HEK293 (cell line): Measurements from ENCODE around the gene VPS11.
A peak's percentile ranks its signal among the peaks of the same experiment; 100 is the strongest.

Experiments
- CTCF ChIA-PET: fragments of 350-600 bp; formaldehyde crosslinking; extraction: SDS; loops from one replicate; lab custom pipeline; 2021; ENCODE audit warnings: antibody characterized with exemption; lab: Yijun Ruan, JAX
- POLR2A ChIA-PET: fragments of 300-600 bp; formaldehyde crosslinking; extraction: SDS; loops from one replicate; lab custom pipeline; 2020; ENCODE audit warnings: antibody characterized with exemption, inconsistent platforms; lab: Yijun Ruan, JAX
- H3K27ac ChIP-seq: fragments of 200-500 bp; sonication (Bioruptor generic); 2 replicates; pipeline ENCODE4 v1.5.1; 2014; ENCODE audit warnings: low read depth, low read length, control low read depth, inconsistent platforms; ENCODE audit errors: extremely low read depth
- H3K36me3 ChIP-seq, 2 experiments: fragments of 200-500 bp in 1 of 2; sonication (Bioruptor generic) in 1 of 2; 1 replicate in 1 of 2; 2 replicates in 1 of 2; pipeline ENCODE4 v1.5.1; 2014 to 2017; ENCODE audit warnings: inconsistent platforms in 2 of 2, low read length in 2 of 2; ENCODE audit not compliant: control insufficient read depth in 2 of 2, insufficient read depth in 1 of 2
- H3K4me1 ChIP-seq: fragments of 200-500 bp; sonication (Bioruptor generic); 2 replicates; pipeline ENCODE4 v1.5.1; 2014; ENCODE audit warnings: mild to moderate bottlenecking, low read length, inconsistent platforms; ENCODE audit not compliant: control insufficient read depth, insufficient read depth
- H3K4me3 ChIP-seq: 2 replicates; pipeline ENCODE4 v1.5.1; 2011; ENCODE audit warnings: low read depth, mild to moderate bottlenecking, control low read depth, low read length, moderate library complexity
- H3K9me3 ChIP-seq: fragments of 200-500 bp; sonication (Bioruptor generic); 2 replicates; pipeline ENCODE4 v1.5.1; 2014; ENCODE audit warnings: low read depth, low read length, inconsistent platforms; ENCODE audit not compliant: control insufficient read depth, insufficient read depth
- GFI1B ChIP-seq: fragments of 450-650 bp; formaldehyde crosslinking; IDR thresholded peaks from 2 replicates; pipeline ENCODE4 v1.5.1; 2016; ENCODE audit warnings: missing biosample characterization, missing genetic modification characterization
- GLIS2 ChIP-seq: fragments of 450-650 bp; formaldehyde crosslinking; IDR thresholded peaks from 2 replicates; pipeline ENCODE4 v1.5.1; 2016; ENCODE audit warnings: missing biosample characterization, missing genetic modification characterization
- HOXC10 ChIP-seq: sonication (generic); formaldehyde crosslinking; IDR thresholded peaks from 2 replicates; pipeline ENCODE4 v1.8.1; 2023; ENCODE audit warnings: mild to moderate bottlenecking, missing genetic modification reagents
- KLF1 ChIP-seq: fragments of 450-650 bp; formaldehyde crosslinking; IDR thresholded peaks from 2 replicates; pipeline ENCODE4 v1.5.1; 2016; ENCODE audit warnings: missing biosample characterization, missing genetic modification characterization
- PATZ1 ChIP-seq: fragments of 450-650 bp; formaldehyde crosslinking; IDR thresholded peaks from 2 replicates; pipeline ENCODE4 v1.5.1; 2016; ENCODE audit warnings: missing biosample characterization, missing genetic modification characterization
- ZBTB11 ChIP-seq: fragments of 450-650 bp; formaldehyde crosslinking; conservative IDR thresholded peaks from 2 replicates; pipeline ENCODE4 v1.5.1; 2016; ENCODE audit warnings: low read depth, missing biosample characterization, missing genetic modification characterization
- ZBTB49 ChIP-seq: fragments of 450-650 bp; formaldehyde crosslinking; IDR thresholded peaks from 2 replicates; pipeline ENCODE4 v1.5.1; 2016; ENCODE audit warnings: missing biosample characterization, missing genetic modification characterization, low read depth
- ZEB2 ChIP-seq: fragments of 450-650 bp; formaldehyde crosslinking; IDR thresholded peaks from 2 replicates; pipeline ENCODE4 v1.5.1; 2016; ENCODE audit warnings: missing biosample characterization, missing genetic modification characterization
- ZFP69B ChIP-seq: fragments of 450-650 bp; formaldehyde crosslinking; IDR thresholded peaks from 2 replicates; pipeline ENCODE4 v1.5.1; 2016; ENCODE audit warnings: missing biosample characterization, missing genetic modification characterization
- ZNF138 ChIP-seq: fragments of 450-650 bp; formaldehyde crosslinking; IDR thresholded peaks from 2 replicates; pipeline ENCODE4 v1.5.1; 2016; ENCODE audit warnings: missing biosample characterization, missing genetic modification characterization, borderline replicate concordance
- ZNF148 ChIP-seq: fragments of 450-650 bp; formaldehyde crosslinking; IDR thresholded peaks from 2 replicates; pipeline ENCODE4 v1.5.0; 2017; ENCODE audit warnings: missing biosample characterization, missing genetic modification characterization, borderline replicate concordance
- ZNF221 ChIP-seq: fragments of 450-650 bp; formaldehyde crosslinking; IDR thresholded peaks from 2 replicates; pipeline ENCODE4 v1.5.1; 2017; ENCODE audit warnings: missing biosample characterization, missing genetic modification characterization, borderline replicate concordance
- ZNF223 ChIP-seq: fragments of 450-650 bp; formaldehyde crosslinking; IDR thresholded peaks from 2 replicates; pipeline ENCODE4 v1.5.1; 2016; ENCODE audit warnings: missing biosample characterization, missing genetic modification characterization
- ZNF350 ChIP-seq: fragments of 450-650 bp; formaldehyde crosslinking; IDR thresholded peaks from 2 replicates; pipeline ENCODE4 v1.5.0; 2017; ENCODE audit warnings: missing biosample characterization, mild to moderate bottlenecking, missing genetic modification characterization
- ZNF394 ChIP-seq: fragments of 450-650 bp; formaldehyde crosslinking; IDR thresholded peaks from 2 replicates; pipeline ENCODE4 v1.5.1; 2016; ENCODE audit warnings: missing biosample characterization, missing genetic modification characterization, mild to moderate bottlenecking, moderate library complexity, borderline replicate concordance
- ZNF404 ChIP-seq: fragments of 450-650 bp; formaldehyde crosslinking; IDR thresholded peaks from 2 replicates; pipeline ENCODE4 v1.5.1; 2017; ENCODE audit warnings: missing biosample characterization, missing genetic modification characterization
- ZNF530 ChIP-seq: fragments of 450-650 bp; formaldehyde crosslinking; IDR thresholded peaks from 2 replicates; pipeline ENCODE4 v1.5.1; 2016; ENCODE audit warnings: low read depth, missing biosample characterization, missing genetic modification characterization
- ZNF560 ChIP-seq: fragments of 450-650 bp; formaldehyde crosslinking; IDR thresholded peaks from 2 replicates; pipeline ENCODE4 v1.5.1; 2017; ENCODE audit warnings: missing biosample characterization, missing genetic modification characterization, borderline replicate concordance
- ZNF610 ChIP-seq: fragments of 450-650 bp; formaldehyde crosslinking; IDR thresholded peaks from 2 replicates; pipeline ENCODE4 v1.5.1; 2016; ENCODE audit warnings: missing biosample characterization, missing genetic modification characterization, borderline replicate concordance
- ZNF621 ChIP-seq: fragments of 450-650 bp; formaldehyde crosslinking; IDR thresholded peaks from 2 replicates; pipeline ENCODE4 v1.5.1; 2017; ENCODE audit warnings: missing biosample characterization, missing genetic modification characterization
- ZNF747 ChIP-seq: fragments of 450-650 bp; formaldehyde crosslinking; IDR thresholded peaks from 2 replicates; pipeline ENCODE4 v1.5.1; 2016; ENCODE audit warnings: missing biosample characterization, missing genetic modification characterization
- ZSCAN16 ChIP-seq: fragments of 450-650 bp; formaldehyde crosslinking; IDR thresholded peaks from 2 replicates; pipeline ENCODE4 v1.5.1; 2016; ENCODE audit warnings: missing biosample characterization, missing genetic modification characterization

VPS11 gene

GRCh38 chr11:119087747-119088241, 20.2 kb downstream of the VPS11 start:
- no peak overlapping the region for H3K4me3 ChIP-seq
- 0 out of 2 replicates have a peak, but pooled peaks cover 3% of the 10 kb centered on the region for H3K4me1 ChIP-seq
- TF ChIP-seq ZBTB11, result no peak
- peak; percentile 36; the same call in 1 of the 2 replicates for TF ChIP-seq KLF1 (tag by site-specific recombination)
- TF ChIP-seq ZNF610 (tag by site-specific recombination), result no peak
- TF ChIP-seq, all 188 proteins: peak for 1
- Histone ChIP-seq H3K9me3 (no peaks in the 10 kb centered on the region), H3K36me3 (peaks cover 0 to 43% of the 10 kb centered on the region in 2 experiments; a peak in 1 of 3 replicates), H3K27ac (no peak overlapping the region)
- ChIA-PET POLR2A (interaction anchor here (0.6 to 1.7 kb wide), 4 partner anchors 19 to 92 kb away, joined by 3 to 6 read pairs (median 4); partner anchors contain the start of genes C2CD2L and VPS11), CTCF (no interaction called here)

GRCh38 chr11:119088406-119088805, 20.8 kb downstream of the VPS11 start:
- no peak overlapping the region for H3K27ac ChIP-seq
- H3K36me3 ChIP-seq, result peaks cover 0 to 50% of the 10 kb centered on the region in 2 experiments; a peak in 1 of 3 replicates
- TF ChIP-seq ZNF560 (tag by site-specific recombination) (no peak), ZNF148 (no peak), ZNF350 (no peak), PATZ1 (no peak), ZNF404 (no peak), ZSCAN16 (no peak), ZNF530 (tag by site-specific recombination) (no peak), ZEB2 (tag by site-specific recombination) (no peak), ZNF747 (tag by site-specific recombination) (no peak), ZNF138 (tag by site-specific recombination) (no peak), ZNF621 (tag by site-specific recombination) (no peak), ZNF394 (tag by site-specific recombination) (no peak), ZFP69B (tag by site-specific recombination) (no peak), GFI1B (tag by site-specific recombination) (no peak), ZNF223 (tag by site-specific recombination) (no peak), ZNF221 (tag by site-specific recombination) (no peak), ZBTB49 (tag by site-specific recombination) (no peak), GLIS2 (no peak), HOXC10 (CRISPR knock-in tag) (no peak)
- H3K4me3 ChIP-seq, result no peak overlapping the region
- POLR2A ChIA-PET, result interaction anchor here (0.6 to 0.9 kb wide), 2 partner anchors 21 to 319 kb away, joined by 4 to 5 read pairs; partner anchors contain the start of gene VPS11
- H3K9me3 ChIP-seq, result no peaks in the 10 kb centered on the region
- 0 out of 2 replicates have a peak, but pooled peaks cover 3% of the 10 kb centered on the region for H3K4me1 ChIP-seq
- CTCF ChIA-PET, result interaction anchor here (1.1 kb wide), 1 partner anchor 235 kb away, joined by 3 read pairs; no protein-coding TSS in a partner anchor
